Measurements from ENCODE around the gene CD34.

- TF ChIP-seq POLR2AphosphoS5 (IDR thresholded peaks at IDR 0.05), result no peak
- TF ChIP-seq POLR2A (IDR thresholded peaks at IDR 0.05), result no peak
- TF ChIP-seq EP300 (IDR thresholded peaks at IDR 0.05), result no peak
- TF ChIP-seq CTCF (IDR thresholded peaks at IDR 0.05), result no peak
These were observed 56.9 kb downstream of the CD34 start for GRCh38 chr1:207854001-207854400.
